SU-DHL-6 (cell line): ENCODE data around the gene RFESD.

Experiments used
- H2AFZ ChIP-seq: fragments of 200-600 bp; sonication (generic); 2 replicates; pipeline ENCODE4 v1.6.1; 2014; ENCODE audit warnings: low read depth, mild to moderate bottlenecking, moderate library complexity, mixed read lengths, antibody characterized with exemption, low read length; ENCODE audit not compliant: severe bottlenecking
- H3F3A ChIP-seq: fragments of 200-600 bp; shearing (Covaris generic); 2 replicates; pipeline ENCODE4 v1.6.0; 2016; ENCODE audit warnings: antibody characterized with exemption, mild to moderate bottlenecking; ENCODE audit not compliant: insufficient read depth
- H3K27ac ChIP-seq: fragments of 200-600 bp; sonication (generic); 2 replicates; pipeline ENCODE4 v1.5.1; 2016; ENCODE audit warnings: low read depth, mild to moderate bottlenecking, low read length, moderate library complexity, mixed read lengths
- H3K27me3 ChIP-seq: fragments of 200-600 bp; sonication (generic), shearing (Covaris generic); 2 replicates; pipeline ENCODE4 v1.6.0; 2014; ENCODE audit warnings: mild to moderate bottlenecking, low read length
- H3K36me3 ChIP-seq: fragments of 200-600 bp; sonication (generic); 2 replicates; pipeline ENCODE4 v1.6.1; 2014; ENCODE audit warnings: mild to moderate bottlenecking, low read length, mixed read lengths
- H3K4me2 ChIP-seq: fragments of 300-600, 200-600 bp; shearing (Covaris generic), sonication (generic); 2 replicates; pipeline ENCODE4 v1.6.0; 2014; ENCODE audit warnings: low read length, low read depth, mild to moderate bottlenecking; ENCODE audit not compliant: poor library complexity, severe bottlenecking
- H3K4me3 ChIP-seq: fragments of 200-600 bp; sonication (generic); 2 replicates; pipeline ENCODE4 v1.5.1; 2014; ENCODE audit warnings: antibody characterized with exemption, low read length, mild to moderate bottlenecking, mixed read lengths; ENCODE audit not compliant: insufficient read depth, poor library complexity, severe bottlenecking
- H3K79me2 ChIP-seq: fragments of 200-600 bp; sonication (generic); 2 replicates; pipeline ENCODE4 v1.6.1; 2014; ENCODE audit warnings: mild to moderate bottlenecking, low read length, moderate library complexity; ENCODE audit not compliant: insufficient read depth
- H3K9ac ChIP-seq: fragments of 200-600 bp; sonication (generic); 2 replicates; pipeline ENCODE4 v1.7.0; 2014; ENCODE audit warnings: mild to moderate bottlenecking, low read length
- H3K9me2 ChIP-seq: fragments of 200-600 bp; sonication (generic); replicated peaks from 2 replicates; pipeline ENCODE4 v1.6.1; 2014; ENCODE audit warnings: low read length; ENCODE audit not compliant: insufficient read depth
- H3K9me3 ChIP-seq: fragments of 200-600 bp; sonication (generic); 2 replicates; pipeline ENCODE4 v1.6.1; 2014; ENCODE audit warnings: low read length, mixed read lengths; ENCODE audit not compliant: insufficient read depth
- H4K20me1 ChIP-seq: fragments of 200-600 bp; sonication (generic); 2 replicates; pipeline ENCODE4 v1.6.1; 2014; ENCODE audit warnings: low read depth, mild to moderate bottlenecking, antibody characterized with exemption, low read length, moderate library complexity, mixed read lengths
- EZH2phosphoT487 ChIP-seq: fragments of 200-600 bp; sonication (generic), shearing (Covaris generic); conservative IDR thresholded peaks from 2 replicates; pipeline ENCODE4 v1.6.1; 2018; ENCODE audit warnings: mild to moderate bottlenecking, antibody characterized with exemption, low read length, moderate library complexity, mixed read lengths
- TF ChIP-seq, protein P1 (sequence below): fragments of 200-600 bp; sonication (generic); IDR thresholded peaks from one replicate; pipeline ENCODE4 v1.5.1; 2017; ENCODE audit warnings: antibody characterized with exemption, mild to moderate bottlenecking, low read length, moderate library complexity; ENCODE audit not compliant: insufficient read depth, poor library complexity, severe bottlenecking

Gene RFESD

DNA sequence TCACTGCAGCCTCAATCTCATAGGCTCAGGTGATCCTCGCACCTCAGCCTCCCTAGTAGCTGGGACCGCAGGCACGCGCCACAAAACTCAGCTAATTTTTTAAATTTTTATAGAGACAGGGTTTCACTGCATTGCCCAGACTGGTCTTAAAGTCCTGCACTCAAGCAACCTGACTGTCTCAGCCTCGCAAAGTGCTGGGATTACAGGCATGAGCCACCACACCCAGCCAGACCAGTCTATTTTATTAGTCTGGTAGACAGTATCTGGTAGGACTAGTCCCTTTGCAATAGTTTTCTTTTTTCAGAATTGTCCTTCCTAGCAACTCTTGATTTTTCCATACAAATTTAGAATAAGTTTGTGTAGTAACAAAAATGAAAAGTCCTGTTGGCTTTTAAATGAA is 40.8 kb upstream of the RFESD start:
- no peaks in the 10 kb centered on the region for H3K9me2 ChIP-seq
- no peaks in the 10 kb centered on the region for H3K79me2 ChIP-seq
- TF ChIP-seq, protein P1, sequence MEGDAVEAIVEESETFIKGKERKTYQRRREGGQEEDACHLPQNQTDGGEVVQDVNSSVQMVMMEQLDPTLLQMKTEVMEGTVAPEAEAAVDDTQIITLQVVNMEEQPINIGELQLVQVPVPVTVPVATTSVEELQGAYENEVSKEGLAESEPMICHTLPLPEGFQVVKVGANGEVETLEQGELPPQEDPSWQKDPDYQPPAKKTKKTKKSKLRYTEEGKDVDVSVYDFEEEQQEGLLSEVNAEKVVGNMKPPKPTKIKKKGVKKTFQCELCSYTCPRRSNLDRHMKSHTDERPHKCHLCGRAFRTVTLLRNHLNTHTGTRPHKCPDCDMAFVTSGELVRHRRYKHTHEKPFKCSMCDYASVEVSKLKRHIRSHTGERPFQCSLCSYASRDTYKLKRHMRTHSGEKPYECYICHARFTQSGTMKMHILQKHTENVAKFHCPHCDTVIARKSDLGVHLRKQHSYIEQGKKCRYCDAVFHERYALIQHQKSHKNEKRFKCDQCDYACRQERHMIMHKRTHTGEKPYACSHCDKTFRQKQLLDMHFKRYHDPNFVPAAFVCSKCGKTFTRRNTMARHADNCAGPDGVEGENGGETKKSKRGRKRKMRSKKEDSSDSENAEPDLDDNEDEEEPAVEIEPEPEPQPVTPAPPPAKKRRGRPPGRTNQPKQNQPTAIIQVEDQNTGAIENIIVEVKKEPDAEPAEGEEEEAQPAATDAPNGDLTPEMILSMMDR: no peak
- no peak for TF ChIP-seq EZH2phosphoT487
- no peak overlapping the region for H3K9ac ChIP-seq
- no peaks in the 10 kb centered on the region for H3K36me3 ChIP-seq
- no peak overlapping the region for H3K4me3 ChIP-seq
- H3K4me2 ChIP-seq: no peak overlapping the region
- no peak overlapping the region for H3K27ac ChIP-seq
- no peaks in the 10 kb centered on the region for H3K27me3 ChIP-seq
- no peak overlapping the region for H2AFZ ChIP-seq
- no peaks in the 10 kb centered on the region for H3F3A ChIP-seq
- H3K9me3 ChIP-seq: no peaks in the 10 kb centered on the region
- H4K20me1 ChIP-seq: no peaks in the 10 kb centered on the region

DNA sequence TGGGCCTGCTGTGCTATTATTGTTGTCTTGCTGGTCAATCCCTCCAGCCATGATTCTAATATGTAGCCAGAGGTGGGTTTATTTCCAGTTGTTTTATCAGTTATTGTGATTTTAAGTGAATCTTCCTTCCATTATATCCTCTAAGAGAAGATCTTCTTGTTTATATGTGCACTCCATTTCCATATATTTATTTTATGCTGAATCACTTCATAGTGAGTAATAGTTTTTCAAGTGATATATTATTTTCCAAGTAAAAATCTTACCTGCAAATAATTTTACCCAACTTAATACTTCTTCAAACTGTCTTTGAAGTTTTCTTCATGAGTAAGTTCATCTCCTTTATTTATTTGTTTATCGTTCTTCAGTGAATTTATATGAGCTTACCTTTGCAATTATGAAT is 40.2 kb upstream of the RFESD start:
- no peaks in the 10 kb centered on the region for H3K9me3 ChIP-seq
- no peak overlapping the region for H3K4me3 ChIP-seq
- H4K20me1 ChIP-seq: no peaks in the 10 kb centered on the region
- H2AFZ ChIP-seq: no peak overlapping the region
- no peak overlapping the region for H3K4me2 ChIP-seq
- H3K79me2 ChIP-seq: no peaks in the 10 kb centered on the region
- H3K36me3 ChIP-seq: no peaks in the 10 kb centered on the region
- no peak overlapping the region for H3K9ac ChIP-seq
- H3K27me3 ChIP-seq: no peaks in the 10 kb centered on the region
- no peaks in the 10 kb centered on the region for H3K9me2 ChIP-seq
- no peak for TF ChIP-seq EZH2phosphoT487
- TF ChIP-seq, protein P1: no peak
- no peak overlapping the region for H3K27ac ChIP-seq
- H3F3A ChIP-seq: no peaks in the 10 kb centered on the region

DNA sequence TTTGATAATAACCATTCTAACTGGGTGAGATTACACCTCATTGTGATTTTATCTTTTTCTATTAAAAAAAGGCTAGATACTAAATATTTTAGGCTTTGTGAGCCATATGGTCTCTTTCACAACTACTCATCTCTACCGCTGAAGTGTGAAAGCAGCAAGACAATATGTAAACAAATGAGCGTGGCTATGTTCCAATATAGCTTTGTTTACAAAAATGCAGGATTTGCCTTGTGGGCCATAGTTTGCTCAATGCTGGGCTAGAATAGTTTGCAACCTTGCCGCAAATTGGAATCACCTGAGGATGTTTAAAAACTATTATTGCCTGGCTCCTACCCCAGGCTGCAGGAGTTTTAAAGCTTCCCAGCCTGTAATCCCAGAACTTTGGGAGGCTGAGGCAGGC is 36.9 kb upstream of the RFESD start:
- Histone ChIP-seq H3K27ac (no peak overlapping the region), H3K4me2 (no peak overlapping the region), H3K36me3 (no peaks in the 10 kb centered on the region), H4K20me1 (no peaks in the 10 kb centered on the region), H3K79me2 (no peaks in the 10 kb centered on the region), H3K4me3 (no peak overlapping the region), H3K9me2 (no peaks in the 10 kb centered on the region), H3F3A (no peaks in the 10 kb centered on the region), H3K9ac (no peak overlapping the region), H2AFZ (no peak overlapping the region), H3K9me3 (no peaks in the 10 kb centered on the region), H3K27me3 (no peaks in the 10 kb centered on the region)
- TF ChIP-seq, protein P1: no peak
- TF ChIP-seq EZH2phosphoT487: no peak
